HG02852 (cell line): ENCODE measurements around the gene MTERF1.
"Not testable (repeated sequence)": the region's sequence is repeated elsewhere in the genome, so short reads cannot be mapped to it uniquely, and the experiment has no call there.

Source experiments
- ATAC-seq: cut with Tn5 transposase; IDR thresholded peaks from one replicate; pipeline ENCODE4 v1.9.1; 2021; ENCODE audit warnings: mild to moderate bottlenecking, moderate library complexity; ENCODE audit not compliant: unreplicated experiment

MTERF1 gene, protein sequence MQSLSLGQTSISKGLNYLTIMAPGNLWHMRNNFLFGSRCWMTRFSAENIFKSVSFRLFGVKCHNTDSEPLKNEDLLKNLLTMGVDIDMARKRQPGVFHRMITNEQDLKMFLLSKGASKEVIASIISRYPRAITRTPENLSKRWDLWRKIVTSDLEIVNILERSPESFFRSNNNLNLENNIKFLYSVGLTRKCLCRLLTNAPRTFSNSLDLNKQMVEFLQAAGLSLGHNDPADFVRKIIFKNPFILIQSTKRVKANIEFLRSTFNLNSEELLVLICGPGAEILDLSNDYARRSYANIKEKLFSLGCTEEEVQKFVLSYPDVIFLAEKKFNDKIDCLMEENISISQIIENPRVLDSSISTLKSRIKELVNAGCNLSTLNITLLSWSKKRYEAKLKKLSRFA

DNA sequence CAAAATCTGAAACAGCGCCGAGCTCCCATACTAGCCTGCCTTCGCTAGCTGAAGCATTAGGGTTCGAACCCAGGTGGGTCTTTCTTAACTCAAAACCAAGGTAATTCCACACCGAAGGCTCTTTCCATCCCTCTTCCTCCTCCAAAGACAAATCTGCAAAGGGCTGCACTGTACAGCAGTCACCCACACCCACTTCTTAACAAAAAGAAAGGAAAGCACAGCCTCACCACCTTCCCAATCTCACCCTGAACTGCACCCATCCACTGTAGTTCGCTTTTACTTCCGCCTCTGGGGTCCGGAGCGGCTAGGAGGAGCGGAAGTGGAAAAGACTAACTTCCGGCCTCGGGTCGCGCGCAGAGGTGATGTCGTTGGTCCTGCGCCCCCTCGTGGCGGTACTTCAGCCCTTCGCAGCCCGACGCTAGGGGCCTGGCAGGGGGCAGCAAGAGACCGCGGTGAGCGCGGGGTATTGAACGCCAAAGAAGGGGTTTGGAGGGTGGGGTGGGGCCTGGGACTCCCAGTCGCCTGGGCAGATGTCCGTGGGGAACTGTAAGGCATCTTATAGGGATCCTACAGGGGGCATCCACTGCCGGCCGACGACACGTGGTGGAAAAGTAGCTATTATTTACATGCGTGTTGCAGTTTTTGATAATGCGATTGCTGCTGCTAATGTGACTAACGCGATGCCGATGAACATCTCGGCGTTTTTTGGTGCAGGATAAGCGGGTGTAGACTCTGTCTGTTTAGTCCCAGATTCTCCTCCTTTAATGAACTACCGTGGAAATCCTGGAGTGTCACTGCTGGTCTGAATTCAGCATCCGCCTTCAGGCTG is at the start of gene MTERF1:
Gene MTERF1, minus strand, starts transcription at position 290 of the 829 bp plus-strand sequence. CDS start 619 bp downstream, outside the sequence.
- peak; percentile 97 for ATAC-seq

DNA sequence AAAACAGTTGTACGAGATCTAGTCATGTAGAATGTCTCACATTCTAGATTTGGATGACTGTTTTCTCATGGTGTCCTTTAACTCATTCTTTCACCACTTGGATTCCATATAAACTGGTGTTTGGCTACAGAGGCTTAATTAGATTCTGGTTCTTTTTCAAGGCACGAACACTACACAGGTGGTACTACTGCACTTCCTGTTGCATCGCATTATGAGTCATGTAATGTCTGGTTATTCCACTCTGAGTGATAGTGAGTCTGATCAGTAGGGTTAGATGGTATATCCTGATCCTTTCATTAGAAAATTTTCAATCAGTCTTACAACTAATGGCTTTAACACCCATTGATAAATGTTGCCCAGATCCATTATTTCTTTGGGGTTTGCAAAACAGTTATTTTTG is 49.0 kb upstream of the MTERF1 start:
- peak; percentile 79 for ATAC-seq

DNA sequence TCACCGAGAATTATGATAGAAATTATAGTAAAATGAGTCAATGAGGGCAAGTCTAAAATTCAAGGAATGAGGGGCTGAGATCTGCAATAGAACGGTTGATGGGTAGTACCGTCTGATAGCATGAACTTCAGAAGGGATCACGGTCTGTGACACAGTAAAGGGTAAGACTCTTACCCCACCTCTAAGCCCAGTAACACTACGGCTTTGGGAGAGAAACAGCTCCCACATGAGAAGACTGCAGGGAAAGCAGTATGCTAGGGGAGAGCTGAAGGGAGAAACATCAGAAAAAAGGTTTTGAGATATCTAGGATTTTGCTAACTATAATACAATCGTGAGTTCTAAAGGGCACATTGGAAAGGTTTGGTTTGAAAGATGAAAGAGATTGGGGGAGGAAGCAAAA is 47.4 kb upstream of the MTERF1 start:
- ATAC-seq = no peak

DNA sequence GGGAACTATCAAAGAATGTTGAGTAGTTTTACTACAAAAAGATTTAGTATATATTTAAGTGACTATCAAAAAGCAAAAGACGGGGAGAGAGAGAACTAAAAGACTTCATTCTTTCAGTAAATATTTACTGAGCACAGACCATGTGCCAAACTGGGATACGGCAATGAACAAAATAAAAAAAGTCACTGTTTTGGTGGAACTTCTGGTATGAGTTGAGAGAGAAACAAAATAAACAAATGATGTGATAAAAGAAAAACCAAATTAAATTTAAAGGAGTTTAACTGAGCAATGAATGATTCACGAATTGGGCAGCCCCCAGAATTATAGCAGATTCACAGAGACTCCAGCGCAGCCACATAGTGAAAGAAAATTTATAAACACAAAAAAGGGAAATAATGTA is 42.4 kb upstream of the MTERF1 start:
- ATAC-seq = no peak

DNA sequence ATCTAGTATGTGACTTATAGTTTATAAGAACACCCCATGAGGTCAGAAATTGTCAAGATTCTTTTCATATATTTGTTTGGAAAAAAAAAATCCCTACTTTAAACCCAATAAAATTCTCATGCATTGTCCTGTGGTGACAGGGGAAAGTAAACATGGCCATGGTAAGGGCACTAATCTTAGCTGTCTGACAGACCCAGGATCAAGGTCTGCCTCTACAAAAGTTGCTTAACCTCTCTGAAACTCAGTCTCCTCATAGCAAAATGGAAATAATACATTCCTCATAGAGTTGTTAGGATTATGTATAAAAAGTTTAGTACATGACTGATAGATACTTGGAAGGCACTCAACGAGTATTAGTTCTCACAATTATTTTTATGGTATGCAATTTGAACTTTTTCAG is 37.9 kb upstream of the MTERF1 start:
- ATAC-seq = no peak

DNA sequence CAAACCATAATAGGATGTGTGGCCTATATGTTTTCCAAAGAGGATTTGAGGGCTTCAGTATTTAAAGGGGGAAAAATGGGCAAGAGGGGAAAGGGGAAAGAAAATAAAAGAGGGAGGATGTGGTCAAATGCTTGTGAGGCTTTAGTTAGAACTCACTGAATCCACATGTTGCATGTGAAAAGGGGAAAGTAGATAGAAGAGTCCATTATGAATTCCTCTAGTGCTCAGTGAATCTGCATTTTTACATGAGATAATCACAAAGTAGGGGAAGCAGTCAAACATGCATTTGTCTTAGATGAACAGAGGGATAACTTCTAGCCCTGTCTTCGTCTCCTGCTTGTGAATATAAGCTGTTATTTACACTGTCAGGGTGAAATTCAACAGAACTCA is 35.5 kb upstream of the MTERF1 start:
- ATAC-seq = no peak

DNA sequence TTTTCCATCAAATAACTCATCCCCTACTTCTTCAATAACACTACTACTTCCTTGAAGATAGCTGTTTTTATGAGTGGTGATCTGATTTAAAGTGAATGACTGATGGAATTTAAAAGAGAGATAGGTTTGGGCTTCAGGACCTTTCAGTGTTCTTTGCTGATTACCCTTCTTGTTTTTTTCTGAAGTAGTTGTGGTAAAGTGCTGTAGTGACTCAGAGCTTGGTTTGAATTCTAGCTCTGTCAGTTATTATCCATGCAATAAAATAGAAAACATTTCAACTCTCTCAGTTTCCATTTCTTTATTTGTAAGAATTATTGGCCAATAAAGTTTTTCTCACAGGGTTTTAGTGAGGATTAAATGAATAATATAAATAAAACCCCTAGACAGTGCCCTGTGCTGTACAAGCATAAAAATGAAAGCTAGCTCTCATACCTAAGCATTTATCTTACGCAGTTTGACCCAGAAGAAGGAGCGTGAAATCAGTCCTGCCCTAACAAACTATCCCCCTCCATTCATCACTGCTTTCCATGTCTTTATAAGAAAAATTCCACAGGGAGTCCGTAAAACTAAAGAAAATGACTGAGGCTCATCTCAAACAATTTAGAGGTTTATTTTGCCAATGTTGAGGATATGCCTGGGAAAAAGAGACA is 35.0 kb upstream of the MTERF1 start:
- ATAC-seq = no peak

DNA sequence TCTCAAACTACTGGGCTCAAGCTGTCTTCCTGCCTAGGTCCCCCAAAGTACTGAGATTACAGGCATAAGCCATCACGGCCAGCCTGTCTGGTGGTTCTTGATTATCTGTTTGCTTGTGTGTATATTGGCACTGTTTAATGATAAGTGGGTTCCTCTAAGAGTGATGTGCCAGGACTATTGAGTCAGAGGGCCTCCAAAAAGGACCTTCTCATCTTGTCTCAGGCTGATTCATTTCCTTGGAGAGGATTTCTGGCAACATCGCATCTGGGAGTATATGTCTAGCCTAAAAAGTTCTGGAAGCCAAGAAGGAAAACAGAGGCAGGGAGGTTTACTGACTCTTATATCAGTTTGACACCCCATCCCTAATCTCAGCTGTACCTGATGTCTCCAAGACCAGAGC is 33.1 kb upstream of the MTERF1 start:
- ATAC-seq = no peak

DNA sequence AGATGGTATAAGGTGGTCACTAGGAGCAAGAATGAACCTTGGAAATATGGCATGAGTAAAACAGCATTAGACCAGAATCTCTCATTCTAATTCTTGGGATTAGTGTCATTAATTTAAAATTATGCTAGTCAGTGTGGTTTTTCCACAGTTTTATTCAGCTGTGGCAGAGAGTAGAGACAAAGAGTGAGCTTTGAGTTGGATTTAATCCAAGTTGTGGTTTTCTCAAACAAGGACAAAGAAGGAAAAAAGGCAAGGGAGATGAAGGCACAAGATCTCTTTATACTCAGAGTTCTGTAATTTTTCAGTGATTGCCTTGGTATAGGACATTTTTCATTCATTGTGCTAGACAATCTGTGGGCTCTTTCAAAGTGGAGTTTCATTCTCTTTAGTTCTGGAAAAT is 32.0 kb upstream of the MTERF1 start:
- ATAC-seq = no peak

DNA sequence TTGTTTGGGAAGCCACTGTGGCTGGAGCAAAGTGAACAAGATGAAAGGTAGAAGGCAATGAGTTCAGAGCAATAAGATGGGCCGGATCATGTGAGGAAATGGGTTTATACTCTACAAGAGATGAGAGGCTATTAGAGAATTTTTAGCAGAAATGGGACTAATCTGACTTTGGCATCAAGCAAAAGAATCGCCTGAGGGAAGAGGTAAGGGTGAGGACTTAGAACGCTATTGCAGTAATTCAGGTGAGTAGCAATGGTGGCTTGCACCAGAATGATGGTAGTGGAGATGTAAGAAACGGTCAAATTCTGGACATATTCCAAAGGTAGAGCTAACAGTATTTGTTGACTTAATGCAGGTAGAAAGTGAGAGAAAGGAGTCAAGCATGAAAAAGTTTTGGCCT is 30.6 kb upstream of the MTERF1 start:
- no peak for ATAC-seq

DNA sequence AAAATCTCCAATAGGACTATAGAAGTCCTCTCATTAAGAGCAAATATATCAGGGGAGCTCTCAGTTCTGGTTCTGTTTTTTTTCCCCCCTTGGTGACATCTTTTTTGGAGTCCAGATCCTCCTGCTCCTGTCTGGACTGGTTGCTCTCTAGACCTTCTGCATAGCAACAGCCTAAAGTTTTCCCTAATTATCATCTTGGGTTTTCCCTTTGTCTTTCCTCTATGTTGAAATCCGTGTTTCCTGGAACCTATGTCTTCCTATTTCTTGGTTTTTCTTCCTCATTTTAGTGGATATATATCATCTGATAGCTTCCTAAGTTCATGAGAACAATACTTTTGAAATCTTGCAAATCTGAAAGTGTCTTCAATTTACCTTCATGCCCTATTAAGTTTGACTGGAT is 29.7 kb upstream of the MTERF1 start:
- ATAC-seq = no peak

DNA sequence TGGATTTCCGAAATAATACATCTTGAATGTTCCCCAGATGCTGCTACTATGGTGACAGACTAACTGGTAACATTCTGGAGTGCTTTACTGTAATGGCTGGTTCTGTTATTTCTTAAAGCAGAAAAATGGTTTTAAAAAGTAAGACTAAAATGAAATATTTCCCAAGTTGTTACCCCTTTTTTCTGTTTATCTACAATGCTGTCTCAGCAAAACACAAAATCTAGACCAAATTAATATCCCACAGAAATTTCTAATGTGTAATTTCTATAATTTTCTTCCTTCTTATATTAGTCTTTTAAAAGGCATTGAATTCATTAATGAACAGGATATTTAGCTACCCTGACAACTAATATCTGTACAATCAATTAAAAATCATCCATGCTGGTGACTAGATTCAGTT is 19.1 kb upstream of the MTERF1 start:
- no peak for ATAC-seq

DNA sequence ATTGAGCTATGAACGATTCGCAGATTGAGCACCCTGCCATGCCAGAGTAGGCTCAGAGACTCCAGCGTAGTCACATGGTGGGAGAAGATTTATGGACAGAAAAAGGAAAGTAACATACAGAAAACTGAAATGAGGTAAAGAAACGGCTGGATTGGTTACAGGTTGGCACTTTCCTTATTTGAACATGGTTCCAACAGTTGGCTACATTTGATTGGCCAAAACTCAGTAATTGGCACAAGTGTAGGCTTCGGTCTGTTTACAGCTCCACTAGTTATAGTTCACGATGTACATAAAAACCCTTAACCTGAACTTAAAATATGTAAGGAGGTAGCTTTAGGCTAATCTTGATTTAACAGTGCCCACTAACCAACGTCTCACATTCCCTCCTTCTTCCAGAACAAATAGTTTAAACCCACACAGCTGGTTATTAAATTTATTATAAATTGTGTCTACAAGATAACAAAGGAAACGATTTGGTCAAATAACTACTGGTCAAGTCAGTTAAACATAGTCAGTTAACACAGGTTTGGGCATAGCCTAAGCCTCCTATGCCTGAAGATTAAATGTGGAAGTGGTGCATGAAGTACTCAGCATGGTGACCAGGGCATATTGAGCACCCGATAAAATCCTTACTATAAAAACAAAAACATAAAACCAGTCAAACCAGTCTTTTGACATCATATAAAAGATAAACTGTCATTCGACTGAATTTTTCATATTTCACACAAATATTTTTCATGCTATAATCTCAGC is 17.9 kb upstream of the MTERF1 start:
- no peak for ATAC-seq

DNA sequence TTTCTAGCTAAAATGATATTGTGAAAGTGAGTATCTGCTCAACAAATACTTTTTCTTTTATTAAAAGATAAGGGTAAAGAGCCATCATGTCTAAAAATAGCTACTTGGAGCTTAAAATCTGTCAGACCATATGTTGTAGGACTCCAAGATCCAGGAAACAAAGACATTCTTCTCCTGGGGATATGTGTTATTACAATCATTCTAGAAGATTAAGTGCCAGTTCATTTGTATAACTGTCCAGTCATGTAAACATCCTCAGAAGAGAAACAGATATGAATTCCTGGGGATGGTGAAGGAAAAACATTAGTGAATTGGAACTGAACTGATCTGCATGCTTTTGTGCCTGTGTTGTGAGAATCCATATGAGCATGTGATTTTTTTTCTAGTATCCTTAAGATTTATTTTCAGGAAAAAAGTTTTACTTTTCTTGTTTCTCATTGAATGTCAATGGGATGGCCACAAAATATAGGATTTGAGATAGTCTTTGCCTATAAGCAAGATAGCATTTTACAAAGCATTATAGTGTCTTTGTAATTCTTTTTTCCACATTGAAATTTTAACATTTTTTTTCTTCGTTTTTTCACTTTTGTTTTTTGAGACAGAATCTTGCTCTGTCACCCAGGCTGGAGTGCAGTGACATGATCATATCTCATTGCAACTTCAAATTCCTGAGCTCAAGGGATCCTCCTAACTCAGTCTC is 14.4 kb upstream of the MTERF1 start:
- ATAC-seq = no peak

DNA sequence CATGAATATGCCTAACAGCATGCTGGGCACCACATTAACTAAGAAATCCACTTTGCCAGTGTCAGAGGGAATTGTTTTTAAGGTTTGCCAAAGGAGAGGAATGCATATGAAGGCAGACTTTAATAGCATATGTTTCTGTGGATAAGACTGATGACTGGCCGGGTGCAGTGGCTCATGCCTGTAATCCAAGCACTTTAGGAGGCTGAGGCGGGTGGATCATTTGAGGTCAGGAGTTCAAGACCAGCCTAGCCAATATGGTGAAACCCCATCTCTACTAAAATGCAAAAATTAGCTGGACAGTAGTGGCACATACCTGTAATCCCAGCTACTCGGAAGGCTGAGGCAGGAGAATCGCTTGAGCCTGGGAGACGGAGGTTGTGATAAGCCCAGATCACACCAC is 13.2 kb upstream of the MTERF1 start:
- not testable (repeated sequence) for ATAC-seq

DNA sequence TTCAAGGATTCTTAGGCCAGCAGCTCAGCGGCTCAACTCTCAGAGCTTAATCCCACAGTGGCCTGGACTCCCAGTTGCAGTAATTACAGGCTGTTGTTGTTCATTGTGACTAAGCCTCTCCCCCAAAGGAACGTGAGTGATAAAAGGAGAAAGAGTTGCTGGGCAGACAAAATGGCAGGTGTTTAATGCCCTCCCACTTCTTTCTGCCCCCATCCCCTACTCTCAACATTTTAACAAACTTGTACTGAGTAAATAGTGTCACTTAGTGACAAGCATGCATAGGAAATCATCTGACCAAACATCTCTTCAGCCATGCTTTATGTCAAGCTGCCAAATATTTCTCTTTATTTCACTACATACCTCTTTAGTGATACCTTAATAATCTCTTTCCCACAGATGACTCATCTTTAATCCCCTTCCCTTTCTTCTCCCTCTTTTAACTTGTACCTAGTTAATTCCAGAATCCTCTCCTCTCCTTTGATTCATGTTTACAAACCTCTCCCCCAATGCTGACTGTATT is 12.4 kb upstream of the MTERF1 start:
- ATAC-seq = no peak

DNA sequence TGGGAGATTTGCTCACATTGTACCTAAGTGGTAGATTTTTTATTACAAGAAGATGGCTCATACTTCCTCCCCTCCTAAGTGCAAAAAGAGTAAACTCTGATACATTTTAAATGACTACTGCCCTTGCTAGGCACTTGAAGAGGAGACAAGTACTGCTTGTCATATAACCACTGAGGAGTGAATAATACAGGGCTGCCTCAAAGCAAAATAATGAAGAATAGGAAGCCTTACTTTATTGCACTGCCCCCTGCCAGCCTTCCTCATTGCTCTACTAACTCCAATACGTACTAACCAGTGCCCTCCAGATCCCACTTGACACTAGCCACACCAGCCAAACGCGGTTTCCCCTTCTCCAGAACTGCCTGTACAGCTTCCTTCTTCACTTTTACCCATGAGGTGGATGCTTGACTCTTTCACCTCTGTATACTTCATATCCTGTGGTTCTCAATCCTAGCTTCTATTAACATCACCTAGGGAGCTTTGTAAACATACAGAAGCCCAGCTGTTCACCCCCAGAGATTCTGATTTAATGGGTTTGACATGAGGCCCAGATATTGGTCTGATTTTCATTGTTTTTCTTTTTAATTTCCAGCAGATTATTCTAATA is 11.7 kb upstream of the MTERF1 start:
- ATAC-seq = no peak

DNA sequence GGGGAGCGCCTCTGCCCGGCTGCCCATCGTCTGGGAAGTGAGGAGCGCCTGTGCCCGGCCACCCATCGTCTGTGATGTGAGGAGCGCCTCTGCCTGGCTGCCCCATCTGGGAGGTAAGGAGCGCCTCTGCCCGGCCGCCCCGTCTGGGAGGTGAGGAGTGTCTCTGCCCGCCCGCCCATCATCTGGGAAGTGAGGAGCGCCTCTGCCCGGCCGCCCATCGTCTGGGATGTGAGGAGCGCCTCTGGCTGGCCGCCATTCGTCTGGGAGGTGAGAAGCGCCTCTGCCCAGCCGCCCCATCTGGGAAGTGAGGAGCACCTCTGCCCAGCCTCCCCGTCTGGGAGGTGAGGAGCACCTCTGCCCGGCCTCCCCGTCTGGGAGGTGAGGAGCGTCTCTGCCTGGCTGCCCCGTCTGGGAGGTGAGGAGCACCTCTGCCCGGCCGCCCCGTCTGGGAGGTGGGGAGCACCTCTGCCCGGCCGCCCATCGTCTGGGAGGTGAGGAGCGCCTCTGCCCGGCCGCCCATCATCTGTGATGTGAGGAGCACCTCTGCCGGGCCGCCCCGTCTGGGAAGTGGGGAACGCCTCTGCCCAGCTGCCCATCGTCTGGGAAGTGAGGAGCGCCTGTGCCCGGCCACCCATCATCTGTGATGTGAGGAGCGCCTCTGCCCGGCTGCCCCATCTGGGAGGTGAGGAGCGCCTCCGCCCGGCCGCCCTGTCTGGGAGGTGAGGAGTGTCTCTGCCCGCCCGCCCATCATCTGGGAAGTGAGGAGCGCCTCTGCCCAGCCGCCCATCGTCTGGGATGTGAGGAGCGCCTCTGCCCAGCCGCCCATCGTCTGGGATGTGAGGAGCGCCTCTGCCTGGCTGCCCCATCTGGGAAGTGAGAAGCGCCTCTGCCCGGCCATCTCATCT is 8.0 kb upstream of the MTERF1 start:
- ATAC-seq = not testable (repeated sequence)
